GM19193 (cell line): ENCODE measurements around the gene GPRC5D.

Experiments
- POLR2A ChIP-seq: IDR thresholded peaks from 4 replicates; pipeline ENCODE4 v1.6.1; 2011; ENCODE audit not compliant: insufficient read depth, insufficient read length; ENCODE audit errors: extremely low read depth

The GPRC5D gene

DNA sequence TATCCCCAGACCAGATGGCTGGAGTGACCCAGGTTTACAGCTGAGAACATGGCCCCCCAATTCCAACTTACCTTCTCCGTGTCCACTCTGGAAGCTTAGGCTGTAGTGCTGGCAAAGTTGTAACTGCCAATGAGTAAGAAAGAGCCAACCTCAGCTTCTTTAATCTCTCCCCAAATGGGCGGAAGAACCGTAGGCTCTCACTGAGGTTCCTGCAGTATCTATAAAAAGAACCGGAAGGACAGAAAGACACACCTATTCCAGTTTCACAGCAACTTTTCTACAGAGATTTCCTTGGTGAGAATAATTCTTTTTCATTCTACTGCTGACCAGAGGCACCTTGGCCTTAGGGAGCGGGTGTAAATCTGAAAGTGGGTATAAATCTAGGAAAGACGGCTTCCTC, at the start of gene GPRC5D:
Gene GPRC5D, minus strand, starts transcription at position 135 of the 400 bp plus-strand sequence. CDS start 1,786 bp downstream, outside the sequence.
- no peak for TF ChIP-seq POLR2A

DNA sequence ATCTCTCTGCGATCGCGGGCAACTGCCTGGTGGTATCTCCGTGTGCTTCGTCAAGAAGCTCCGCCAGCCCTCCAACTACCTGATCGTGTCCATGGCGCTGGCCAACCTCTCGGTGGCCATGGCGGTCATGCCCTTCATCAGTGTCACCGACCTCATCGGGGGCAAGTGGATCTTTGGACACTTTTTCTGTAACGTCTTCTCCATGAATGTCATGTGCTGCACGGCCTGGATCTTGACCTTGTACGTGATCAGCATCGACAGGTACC, 49.7 kb upstream of the GPRC5D start:
- TF ChIP-seq POLR2A: no peak

DNA sequence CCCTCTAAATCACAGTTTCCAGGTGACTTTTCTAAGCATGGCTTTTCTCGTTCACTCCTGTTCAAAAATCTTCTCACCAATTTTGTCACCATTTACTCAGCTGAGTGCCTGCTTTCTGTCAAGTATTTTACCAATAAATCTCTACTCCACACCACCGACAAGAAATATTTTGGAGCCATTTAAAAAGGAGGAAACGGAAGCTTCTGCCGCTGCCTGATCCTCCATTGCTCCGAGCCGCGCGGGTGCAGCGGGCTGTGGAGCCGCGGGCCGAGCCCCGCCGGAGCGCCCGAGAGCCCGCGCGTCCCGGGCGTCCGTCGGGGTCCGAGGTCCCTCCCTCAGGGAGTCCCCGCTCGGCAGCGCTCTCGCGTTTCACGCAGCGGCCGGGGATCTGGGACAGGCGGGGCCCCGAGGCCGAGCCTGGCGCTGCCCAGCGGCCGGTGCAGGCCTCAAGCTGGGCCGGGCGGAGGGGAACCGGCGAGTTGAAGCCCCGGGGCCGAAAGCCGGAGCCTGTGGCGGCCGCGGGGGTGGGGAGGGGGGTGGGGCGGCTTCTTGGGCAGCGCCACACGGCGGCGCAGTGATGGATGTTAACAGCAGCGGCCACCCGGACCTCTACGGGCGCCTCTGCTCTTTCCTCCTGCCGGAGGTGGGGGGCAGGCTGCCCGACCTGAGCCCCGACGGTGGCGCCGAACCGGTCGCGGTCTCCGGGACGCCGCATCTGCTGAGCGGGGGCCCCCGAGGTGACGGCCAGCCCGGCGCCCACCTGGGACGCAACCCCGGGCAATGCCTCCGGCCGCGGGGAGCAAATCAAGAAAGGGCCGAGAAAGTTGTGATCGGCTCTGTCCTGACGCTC, 49.2 kb upstream of the GPRC5D start:
- TF ChIP-seq POLR2A: no peak

DNA sequence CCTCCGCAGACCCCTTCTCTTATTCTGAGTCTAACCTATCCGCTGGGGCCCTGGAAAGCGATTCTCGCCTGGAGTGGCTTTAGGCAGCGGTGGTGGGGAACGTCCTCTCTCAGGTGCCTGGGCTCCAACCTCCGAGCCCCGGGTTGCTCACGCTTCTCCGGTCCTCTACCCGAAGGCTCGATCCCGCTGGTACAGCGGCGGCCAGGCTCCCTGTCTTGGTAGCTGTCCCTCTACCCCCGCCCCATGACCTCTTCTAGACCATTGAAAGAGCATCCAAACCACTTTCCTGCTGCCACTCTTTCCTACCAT, 48.6 kb upstream of the GPRC5D start:
- no peak for TF ChIP-seq POLR2A

DNA sequence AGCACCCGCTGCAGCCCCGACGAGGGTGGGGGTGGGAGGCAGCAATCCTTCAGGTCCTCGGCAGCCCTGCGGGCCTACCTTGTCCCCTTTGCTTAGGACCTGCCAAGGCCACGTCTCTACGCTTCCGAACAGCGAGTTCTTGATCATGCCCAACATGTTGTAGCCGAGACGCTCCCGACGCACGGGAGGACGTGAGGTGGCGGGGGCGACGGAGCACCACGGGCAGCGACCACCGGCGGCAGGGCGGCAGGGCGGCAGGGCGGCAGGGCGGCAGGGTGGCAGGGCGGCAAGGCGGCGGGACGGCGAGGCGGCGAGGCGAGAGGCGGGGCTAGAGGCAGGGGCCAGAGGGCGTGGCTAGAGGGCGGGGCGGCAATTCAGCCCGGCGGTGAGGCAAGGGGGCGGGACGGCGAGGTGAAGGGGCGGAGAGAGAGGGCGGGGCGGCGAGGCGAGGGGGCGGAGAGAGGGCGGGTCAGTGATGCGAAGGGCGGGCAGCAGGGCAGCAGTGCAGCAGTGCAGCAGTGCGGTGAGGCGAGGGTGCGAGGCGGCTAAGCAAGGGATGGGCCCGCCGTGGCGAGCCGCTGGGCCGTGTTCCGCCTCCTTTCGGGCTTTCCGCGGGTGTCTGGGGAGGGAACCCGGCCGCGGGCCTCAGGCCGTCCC, 48.1 kb upstream of the GPRC5D start, which contains the start of gene HEBP1:
Gene HEBP1, minus strand, starts transcription at position 307 of the 657 bp plus-strand sequence. Its CDS starts 151 bp downstream, at position 156.
- TF ChIP-seq POLR2A: no peak

DNA sequence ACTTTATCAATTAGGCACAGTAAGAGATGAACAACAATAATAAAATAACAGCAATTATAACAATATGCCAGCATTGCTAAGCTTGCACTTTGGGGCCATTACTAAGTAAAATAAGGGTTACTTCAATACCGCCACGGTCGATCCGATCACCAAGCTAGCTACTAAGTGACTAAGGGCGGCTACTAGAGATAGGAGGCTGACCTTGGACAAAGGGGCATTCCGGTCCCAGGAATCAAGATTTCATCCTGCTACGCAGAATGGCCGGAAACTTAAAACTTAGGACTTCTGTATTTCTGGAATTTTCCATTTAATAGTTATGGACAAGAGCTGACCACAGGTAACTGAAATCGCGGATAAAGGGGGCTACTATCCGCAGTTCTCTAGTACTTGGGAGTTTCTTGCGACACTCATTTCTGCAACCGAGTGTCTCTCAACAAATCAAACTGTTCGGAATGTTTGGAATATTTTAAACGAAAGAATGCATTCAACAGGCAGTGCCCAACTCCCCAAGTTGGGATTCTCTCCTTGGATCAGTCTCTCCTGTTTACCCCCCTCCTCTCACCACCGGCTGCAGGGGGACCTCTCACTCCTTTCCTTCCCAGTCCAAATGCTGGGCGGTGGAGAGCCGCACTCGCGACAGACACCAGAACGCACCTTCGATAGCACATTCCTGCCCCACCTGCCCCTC, 47.4 kb upstream of the GPRC5D start:
- TF ChIP-seq POLR2A: no peak

DNA sequence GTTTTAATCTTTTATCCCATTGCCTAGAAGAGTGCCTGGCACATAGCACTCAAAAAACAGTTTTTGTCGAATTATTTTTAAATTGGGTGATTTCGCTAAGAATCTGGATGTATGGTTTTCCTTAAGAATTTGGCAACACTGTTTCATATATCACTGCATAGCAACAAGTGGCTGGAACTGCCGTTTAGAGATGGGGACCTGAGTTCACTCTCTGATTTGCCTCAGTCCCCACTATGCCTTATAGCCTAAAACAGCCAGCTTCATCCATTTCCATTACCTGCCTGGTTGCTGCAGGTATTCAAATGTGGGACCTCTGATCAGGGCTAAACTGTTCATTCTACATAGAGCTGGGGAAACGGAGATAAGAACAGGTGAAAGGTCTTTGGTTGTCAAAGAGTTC, 46.3 kb upstream of the GPRC5D start:
- no peak for TF ChIP-seq POLR2A

DNA sequence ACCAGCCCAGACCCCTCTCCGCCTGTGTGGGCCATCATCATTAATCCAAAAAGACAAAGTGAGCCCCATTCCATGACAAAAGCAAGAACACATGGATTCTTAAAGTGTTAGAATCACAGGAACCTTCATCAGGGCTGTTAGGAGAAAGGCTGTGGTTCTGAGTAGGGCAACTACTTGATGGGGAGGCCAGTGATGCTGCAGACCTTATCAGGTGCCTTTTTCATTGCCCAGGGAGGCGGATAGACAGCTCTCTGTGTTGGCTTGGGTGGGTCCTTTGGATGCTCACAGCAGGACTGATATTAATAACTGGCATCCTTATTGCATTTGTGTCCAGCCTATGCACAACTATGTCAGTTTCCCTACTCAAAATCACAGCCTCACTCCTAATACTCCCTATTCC, 45.8 kb upstream of the GPRC5D start:
- TF ChIP-seq POLR2A: no peak

DNA sequence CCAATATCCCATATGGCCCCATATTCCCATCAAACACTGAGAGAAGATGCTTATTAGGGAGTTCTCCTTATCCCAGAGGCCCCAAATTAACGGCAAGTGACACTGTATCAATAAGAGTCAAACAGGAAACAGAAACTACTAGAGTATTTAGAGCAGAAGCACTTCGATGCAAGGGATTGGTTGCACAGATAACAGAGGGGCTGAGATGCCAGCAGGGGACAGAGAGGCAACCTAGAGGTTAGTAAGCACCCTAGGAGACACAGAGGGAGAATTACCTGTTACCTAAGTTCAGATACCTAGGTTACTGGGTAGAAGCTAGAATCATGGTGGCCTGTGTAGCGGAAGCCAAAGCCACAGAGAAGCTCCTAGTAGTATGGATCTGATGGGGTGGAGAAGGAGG, 45.2 kb upstream of the GPRC5D start:
- TF ChIP-seq POLR2A: no peak

DNA sequence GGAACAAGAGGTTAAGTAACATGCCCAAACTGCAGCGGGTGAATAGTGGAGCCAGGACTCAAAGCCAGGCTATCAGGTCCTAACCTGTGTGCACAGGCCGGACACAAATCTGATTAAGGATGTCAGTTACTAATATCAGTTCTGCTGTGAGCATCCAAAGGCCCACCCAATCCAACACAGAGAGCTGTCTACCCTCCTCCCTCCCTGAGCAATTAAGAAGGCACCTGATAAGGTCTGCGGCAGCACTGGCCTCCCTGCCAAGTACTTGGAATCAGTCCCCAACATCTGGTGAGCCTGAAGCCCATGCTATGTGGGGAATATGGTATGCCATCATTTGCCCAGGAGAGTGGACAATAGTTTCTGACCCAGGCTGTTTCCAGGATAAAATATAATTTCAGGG, 44.2 kb upstream of the GPRC5D start:
- TF ChIP-seq POLR2A: no peak

DNA sequence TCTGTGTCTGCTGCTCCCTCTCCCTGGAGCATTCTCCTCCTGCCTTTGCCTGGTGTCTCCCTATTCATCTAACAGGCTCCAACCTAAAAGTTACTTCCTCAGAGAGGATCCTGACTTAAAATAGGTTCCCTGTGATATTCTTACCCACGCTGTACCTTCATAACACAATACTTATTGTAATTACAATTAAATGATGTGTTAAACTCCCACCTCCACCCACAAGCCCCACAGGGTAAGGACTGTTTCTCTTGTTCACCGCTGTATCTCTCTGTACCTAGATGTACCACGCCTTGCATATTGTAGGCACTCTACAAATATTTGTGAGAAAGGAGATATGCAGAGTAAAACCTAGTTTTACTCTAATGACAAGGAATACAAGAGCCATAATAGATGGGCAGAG, 43.1 kb upstream of the GPRC5D start:
- TF ChIP-seq POLR2A: no peak

DNA sequence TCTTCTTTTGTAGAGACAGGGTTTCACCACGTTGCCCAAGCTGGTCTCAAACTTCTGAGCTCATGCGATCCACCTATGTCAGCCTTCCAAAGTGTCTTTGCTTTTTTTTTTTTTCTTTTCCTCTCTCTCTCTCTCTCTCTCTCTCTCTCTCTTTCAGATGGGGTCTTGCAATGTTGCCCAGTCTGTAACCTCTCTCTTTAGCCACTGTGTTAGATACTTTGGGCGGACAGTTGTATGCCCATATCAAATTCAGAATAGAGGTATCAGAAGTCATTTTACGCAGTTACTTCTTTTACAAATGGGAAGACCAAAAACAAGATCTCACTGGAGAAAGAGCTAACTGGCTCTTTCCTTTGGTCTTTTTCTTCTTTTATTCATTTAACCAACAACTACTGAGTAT, 41.4 kb upstream of the GPRC5D start:
- TF ChIP-seq POLR2A: no peak

DNA sequence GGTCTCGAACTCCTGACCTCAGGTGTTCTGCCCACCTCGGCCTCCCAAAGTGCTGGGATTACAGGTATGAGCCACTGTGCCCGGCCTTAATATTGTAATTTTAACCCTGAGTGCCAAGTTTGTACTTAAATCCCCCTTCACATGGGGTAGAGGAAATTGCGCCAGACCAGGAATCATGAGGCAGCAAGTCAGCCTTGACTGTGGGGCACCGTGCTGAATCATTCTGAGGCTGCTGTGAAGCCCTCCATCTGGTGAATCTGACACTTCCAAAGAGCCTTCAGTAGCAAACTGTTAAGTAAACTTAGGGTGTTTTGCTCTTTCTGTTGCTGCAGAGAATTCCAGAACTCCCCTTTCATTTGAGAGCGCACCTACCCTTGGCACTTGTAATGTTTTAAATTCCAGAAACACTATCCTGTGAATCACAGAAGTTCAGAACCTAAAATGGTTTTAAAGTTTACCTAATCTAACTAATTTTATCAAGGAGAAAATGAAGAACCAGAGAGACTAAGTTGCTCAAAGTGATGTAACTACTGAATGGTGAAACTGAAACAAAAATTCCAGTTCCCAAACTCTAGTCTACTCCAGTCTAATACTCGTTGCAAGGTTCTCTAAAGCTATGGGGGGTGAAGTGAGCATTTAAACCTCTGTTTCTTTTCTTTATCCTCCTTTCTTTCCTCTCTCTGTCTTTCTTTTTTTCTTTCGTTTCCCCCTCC, 40.6 kb upstream of the GPRC5D start:
- TF ChIP-seq POLR2A: no peak

DNA sequence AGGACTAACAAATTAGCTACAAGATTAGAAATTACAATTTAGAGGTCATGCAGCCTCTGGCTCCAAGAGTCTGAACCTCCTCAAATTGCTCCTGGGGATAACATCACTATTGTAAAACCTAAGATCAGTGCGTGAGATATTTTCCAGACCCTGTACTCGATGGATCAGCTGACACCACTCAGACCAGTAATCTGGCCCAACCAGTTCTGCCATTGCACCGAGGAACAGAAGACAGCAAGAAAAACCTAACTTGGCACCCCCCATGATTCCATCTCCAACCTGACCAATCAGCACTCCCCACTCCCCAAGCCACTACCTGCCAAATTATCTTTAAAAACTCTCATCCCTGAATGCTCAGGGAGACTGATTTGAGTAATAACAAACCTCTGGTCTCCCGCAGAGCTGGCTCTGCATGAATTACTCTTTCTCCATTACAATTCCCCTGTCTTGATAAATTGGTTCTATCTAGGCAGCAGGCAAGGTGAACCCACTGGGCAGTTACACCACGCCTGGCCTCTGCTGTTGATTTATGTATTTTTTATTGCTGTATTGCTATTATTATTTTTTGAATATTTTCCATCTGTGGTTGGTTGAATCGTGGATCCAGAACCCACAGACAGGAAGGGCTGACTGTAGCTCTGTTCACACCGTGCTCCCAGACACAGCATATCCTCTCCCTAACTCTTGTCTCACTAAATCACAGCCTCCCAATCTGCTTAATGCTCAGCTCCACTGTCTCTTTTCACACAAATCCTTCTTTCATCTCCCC, 38.9 kb upstream of the GPRC5D start:
- TF ChIP-seq POLR2A: no peak

DNA sequence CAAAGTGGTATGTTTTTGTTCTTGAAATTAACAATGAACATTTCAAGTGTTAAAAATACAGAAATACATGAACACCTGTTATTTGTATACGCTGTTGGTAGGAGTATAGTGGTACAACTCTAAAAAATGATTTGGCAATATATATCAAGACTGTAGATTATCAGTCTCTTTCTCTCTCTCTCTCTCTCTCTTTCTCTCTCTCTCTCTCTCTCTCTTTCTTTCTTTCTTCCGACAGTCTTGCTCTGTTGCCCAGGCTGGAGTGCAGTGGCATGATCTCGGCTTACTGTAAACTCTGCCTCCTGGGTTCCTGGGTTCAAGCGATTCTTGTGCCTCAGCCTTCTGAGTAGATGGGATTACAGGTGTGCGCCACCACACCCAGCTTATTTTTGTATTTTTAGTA, 35.5 kb upstream of the GPRC5D start:
- TF ChIP-seq POLR2A: no peak
